DOHH2 (cell line): ENCODE results near the gene ZNF22.

Experiments
- H3F3A ChIP-seq: fragments of 200-600 bp; sonication (generic), shearing (Covaris generic); 2 replicates; pipeline ENCODE4 v1.6.0; 2016; ENCODE audit warnings: antibody characterized with exemption, mild to moderate bottlenecking; ENCODE audit not compliant: control insufficient read depth, insufficient read depth
- H3K27ac ChIP-seq: fragments of 200-600 bp; sonication (generic); 2 replicates; pipeline ENCODE4 v1.5.1; 2014; ENCODE audit warnings: low read depth, mild to moderate bottlenecking, low read length, moderate library complexity
- H3K27me3 ChIP-seq: fragments of 200-600 bp; sonication (generic); 2 replicates; pipeline ENCODE4 v1.6.1; 2014; ENCODE audit warnings: mild to moderate bottlenecking, low read length, mixed read lengths; ENCODE audit not compliant: control insufficient read depth
- H3K36me3 ChIP-seq: fragments of 200-600 bp; sonication (generic); 2 replicates; pipeline ENCODE4 v1.6.1; 2014; ENCODE audit warnings: mild to moderate bottlenecking, low read length, moderate library complexity, mixed read lengths; ENCODE audit not compliant: control insufficient read depth
- H3K4me1 ChIP-seq: fragments of 200-600 bp; sonication (generic); 2 replicates; pipeline ENCODE4 v1.6.1; 2014; ENCODE audit warnings: mild to moderate bottlenecking, low read length, mixed read lengths; ENCODE audit not compliant: control insufficient read depth
- H3K4me2 ChIP-seq: fragments of 200-600 bp; sonication (generic); 2 replicates; pipeline ENCODE4 v1.6.0; 2014; ENCODE audit warnings: mild to moderate bottlenecking, low read length, moderate library complexity
- H3K4me3 ChIP-seq: fragments of 200-600 bp; sonication (generic); 2 replicates; pipeline ENCODE4 v1.5.1; 2014; ENCODE audit warnings: mild to moderate bottlenecking, low read length, mixed read lengths
- H3K79me2 ChIP-seq: fragments of 200-600 bp; sonication (generic); 2 replicates; pipeline ENCODE4 v1.6.1; 2014; ENCODE audit warnings: mild to moderate bottlenecking, low read length, mixed read lengths; ENCODE audit not compliant: control insufficient read depth
- H3K9me2 ChIP-seq: fragments of 200-600 bp; sonication (generic); replicated peaks from 2 replicates; pipeline ENCODE4 v1.6.1; 2014; ENCODE audit warnings: mild to moderate bottlenecking, low read length, mixed read lengths; ENCODE audit not compliant: control insufficient read depth
- H3K9me3 ChIP-seq: fragments of 200-600 bp; sonication (generic); 2 replicates; pipeline ENCODE4 v1.6.1; 2014; ENCODE audit warnings: antibody characterized with exemption, low read length, mixed read lengths; ENCODE audit not compliant: control insufficient read depth, insufficient read depth
- H4K20me1 ChIP-seq: fragments of 200-600 bp; sonication (generic); 2 replicates; pipeline ENCODE4 v1.6.0; 2014; ENCODE audit warnings: low read depth, mild to moderate bottlenecking, antibody characterized with exemption, low read length, moderate library complexity; ENCODE audit not compliant: control insufficient read depth, insufficient read depth
- CTCF ChIP-seq: fragments of 200-600 bp; sonication (generic); IDR thresholded peaks from one replicate; pipeline ENCODE4 v1.5.1; 2014; ENCODE audit warnings: antibody characterized with exemption, mild to moderate bottlenecking, low read depth, low read length; ENCODE audit not compliant: poor library complexity, severe bottlenecking
- EZH2phosphoT487 ChIP-seq: fragments of 200-600 bp; sonication (generic); IDR thresholded peaks from 2 replicates; pipeline ENCODE4 v1.6.1; 2017; ENCODE audit warnings: borderline replicate concordance, mild to moderate bottlenecking, antibody characterized with exemption, low read length, moderate library complexity, mixed read lengths

Gene ZNF22

GRCh38 chr10:44995581-44995913, 5.2 kb upstream of the ZNF22 start:
- Histone ChIP-seq H3K4me2 (no peak overlapping the region), H3K4me3 (no peak overlapping the region), H3K27ac (no peak overlapping the region), H3K36me3 (no peaks in the 10 kb centered on the region), H3K9me3 (no peaks in the 10 kb centered on the region), H4K20me1 (no peaks in the 10 kb centered on the region), H3K4me1 (peaks cover 16% of the 10 kb centered on the region), H3F3A (no peaks in the 10 kb centered on the region), H3K79me2 (peaks cover 7% of the 10 kb centered on the region), H3K27me3 (no peaks in the 10 kb centered on the region), H3K9me2 (no peaks in the 10 kb centered on the region)
- TF ChIP-seq EZH2phosphoT487, result no peak
- TF ChIP-seq CTCF, result no peak

- no peaks in the 10 kb centered on the region for H3K9me2 ChIP-seq
- peaks cover 9% of the 10 kb centered on the region for H3K79me2 ChIP-seq
- H3K36me3 ChIP-seq, result no peaks in the 10 kb centered on the region
- no peak overlapping the region for H3K4me2 ChIP-seq
- no peaks in the 10 kb centered on the region for H3K27me3 ChIP-seq
- H3K9me3 ChIP-seq, result no peaks in the 10 kb centered on the region
- H3F3A ChIP-seq, result no peaks in the 10 kb centered on the region
- H3K27ac ChIP-seq, result no peak overlapping the region
- no peak for TF ChIP-seq EZH2phosphoT487
- TF ChIP-seq CTCF, result no peak
- no peaks in the 10 kb centered on the region for H4K20me1 ChIP-seq
- peaks cover 16% of the 10 kb centered on the region for H3K4me1 ChIP-seq
- H3K4me3 ChIP-seq, result no peak overlapping the region
These were observed 4.6 kb upstream of the ZNF22 start for GRCh38 chr10:44995914-44996669.

GRCh38 chr10:44997105-44997748, 3.5 kb upstream of the ZNF22 start:
- TF ChIP-seq EZH2phosphoT487 (no peak), CTCF (no peak)
- Histone ChIP-seq H3K4me3 (no peak overlapping the region), H3K36me3 (peaks cover 5% of the 10 kb centered on the region), H3K79me2 (peaks cover 21% of the 10 kb centered on the region), H3K27me3 (no peaks in the 10 kb centered on the region), H3K9me3 (no peaks in the 10 kb centered on the region), H3K9me2 (no peaks in the 10 kb centered on the region), H3F3A (0 out of 2 replicates have a peak, but pooled peaks cover 4% of the 10 kb centered on the region), H3K27ac (no peak overlapping the region), H3K4me1 (peaks cover 23% of the 10 kb centered on the region), H3K4me2 (no peak overlapping the region), H4K20me1 (no peaks in the 10 kb centered on the region; the same call in 1 of the 2 replicates)
